HG03139 (cell line): ENCODE data around the gene WNT16.
"Not testable (repeated sequence)": the region's sequence is repeated elsewhere in the genome, so short reads cannot be mapped to it uniquely, and the experiment has no call there.

Source experiments
- ATAC-seq: cut with Tn5 transposase; IDR thresholded peaks from one replicate; pipeline ENCODE4 v1.9.1; 2021; ENCODE audit not compliant: unreplicated experiment

WNT16 gene

GRCh38 chr7:121328508-121329190 is at the start of gene WNT16:
WNT16 (plus strand) TSS chr7:121329000; CDS start chr7:121329293, 293 bp downstream.
- ATAC-seq: no peak

GRCh38 chr7:121279060-121279620 is 49.7 kb upstream of the WNT16 start:
- no peak for ATAC-seq

- ATAC-seq: no peak
Observed at GRCh38 chr7:121279822-121280221, 49.0 kb upstream of the WNT16 start.

GRCh38 chr7:121280656-121281055 is 48.1 kb upstream of the WNT16 start:
- ATAC-seq: no peak

GRCh38 chr7:121282129-121282528 is 46.7 kb upstream of the WNT16 start:
- no peak for ATAC-seq

GRCh38 chr7:121285066-121285667 is 43.6 kb upstream of the WNT16 start:
- ATAC-seq: no peak

- no peak for ATAC-seq
Observed at GRCh38 chr7:121286186-121286585, 42.6 kb upstream of the WNT16 start.

GRCh38 chr7:121286742-121287734 is 41.8 kb upstream of the WNT16 start:
- ATAC-seq: no peak

- ATAC-seq: no peak
Observed at GRCh38 chr7:121288894-121289293, 39.9 kb upstream of the WNT16 start.

GRCh38 chr7:121289930-121290329 is 38.9 kb upstream of the WNT16 start:
- not testable (repeated sequence) for ATAC-seq

- no peak for ATAC-seq
Observed at GRCh38 chr7:121294448-121294992, 34.3 kb upstream of the WNT16 start.

- no peak for ATAC-seq
Observed at GRCh38 chr7:121297843-121298242, 31.0 kb upstream of the WNT16 start.

GRCh38 chr7:121298831-121299239 is 30.0 kb upstream of the WNT16 start:
- ATAC-seq: no peak

GRCh38 chr7:121300685-121301420 is 27.9 kb upstream of the WNT16 start:
- no peak for ATAC-seq

GRCh38 chr7:121301446-121302213 is 27.2 kb upstream of the WNT16 start:
- ATAC-seq: no peak

GRCh38 chr7:121302214-121302745 is 26.5 kb upstream of the WNT16 start:
- ATAC-seq: peak; percentile 85

- ATAC-seq: no peak
Observed at GRCh38 chr7:121303422-121304101, 25.2 kb upstream of the WNT16 start.

- ATAC-seq: no peak
Observed at GRCh38 chr7:121304102-121304658, 24.6 kb upstream of the WNT16 start.
